Measurements from ENCODE around the gene MIOS.
"Not testable (repeated sequence)": the region's sequence is repeated elsewhere in the genome, so short reads cannot be mapped to it uniquely, and the experiment has no call there.

MIOS gene

DNA sequence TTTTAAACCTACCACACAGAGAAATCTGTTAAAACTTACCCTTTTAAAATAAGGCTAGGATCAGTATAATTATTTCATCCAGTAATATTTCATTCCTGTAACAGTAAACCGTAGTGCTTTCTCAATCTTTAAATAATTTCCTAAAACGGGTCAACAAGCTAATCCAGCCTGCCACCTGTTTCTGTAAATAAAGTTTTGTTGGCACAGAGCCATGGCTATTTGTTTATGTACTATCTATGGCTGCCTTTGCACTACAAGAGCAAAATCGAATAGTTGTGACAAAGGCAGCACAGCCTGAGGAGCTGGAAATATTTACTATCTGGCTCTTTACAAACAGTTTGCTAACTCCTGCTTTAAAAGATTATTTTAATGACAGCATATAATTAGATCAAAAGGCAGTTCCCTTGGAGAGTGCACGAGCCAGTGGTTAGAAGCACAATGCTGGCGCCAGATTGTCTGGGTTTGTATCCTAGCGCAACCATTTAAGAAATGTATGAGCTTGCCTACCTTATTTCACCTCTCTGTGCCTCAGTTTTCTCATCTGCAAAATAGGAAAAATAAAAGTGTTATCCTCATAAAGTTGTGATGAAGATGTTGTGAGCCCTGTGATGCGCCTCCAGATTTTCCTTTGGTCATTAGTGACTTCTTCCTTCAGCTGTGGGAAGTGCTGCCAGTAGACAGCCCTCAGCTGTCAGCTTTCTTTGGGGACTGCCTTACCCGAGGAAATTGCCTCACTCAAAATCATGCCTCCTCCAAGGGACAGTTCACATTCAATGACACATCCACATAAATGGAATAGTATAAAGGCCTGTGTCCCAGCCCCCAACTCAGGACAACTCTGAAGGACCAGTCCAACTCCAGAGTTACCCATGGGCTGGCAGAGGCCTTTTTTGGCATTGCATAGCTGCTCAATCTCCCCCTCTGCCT is 11.8 kb upstream of the MIOS start:
- peak; percentile 21 for DNase-seq

DNA sequence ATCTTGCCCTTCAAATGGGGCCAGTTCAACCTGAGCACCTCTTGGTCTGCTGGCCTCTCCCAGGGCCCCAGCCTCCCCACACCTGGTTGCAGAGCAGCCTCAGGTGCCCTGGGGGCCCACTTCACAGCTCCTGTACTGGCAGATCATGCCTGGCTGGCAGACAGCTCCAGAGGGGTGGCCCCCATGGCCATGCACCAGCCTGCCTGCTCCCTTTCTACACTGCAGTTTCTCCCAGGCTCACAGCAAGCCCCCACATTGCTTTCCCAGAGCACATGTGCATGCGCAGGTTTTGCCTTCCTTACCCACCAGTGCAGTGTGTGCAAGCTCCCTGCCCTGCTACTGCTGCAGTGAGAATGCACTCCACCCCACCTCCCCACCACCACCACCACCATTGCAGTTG is 9.8 kb upstream of the MIOS start:
- no peak for DNase-seq

DNA sequence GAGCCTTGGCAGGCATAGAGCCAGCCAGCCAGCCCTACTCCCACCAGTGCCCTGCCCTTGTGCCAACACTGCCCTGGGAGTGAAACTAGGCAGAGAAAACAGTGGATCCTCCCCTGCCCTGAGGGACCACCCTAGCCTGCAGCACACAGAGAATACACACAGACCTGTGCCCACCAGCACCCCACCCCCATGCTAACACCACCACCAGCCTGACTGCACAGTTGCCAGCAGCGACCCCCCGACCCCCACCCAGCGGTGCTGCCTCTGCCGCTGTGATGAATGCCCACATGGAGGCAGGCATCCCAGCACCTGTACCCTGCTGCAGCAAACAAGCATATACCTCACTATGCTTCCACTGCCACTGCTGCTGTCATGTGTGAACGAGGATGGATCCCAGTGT is 9.4 kb upstream of the MIOS start:
- DNase-seq = no peak

DNA sequence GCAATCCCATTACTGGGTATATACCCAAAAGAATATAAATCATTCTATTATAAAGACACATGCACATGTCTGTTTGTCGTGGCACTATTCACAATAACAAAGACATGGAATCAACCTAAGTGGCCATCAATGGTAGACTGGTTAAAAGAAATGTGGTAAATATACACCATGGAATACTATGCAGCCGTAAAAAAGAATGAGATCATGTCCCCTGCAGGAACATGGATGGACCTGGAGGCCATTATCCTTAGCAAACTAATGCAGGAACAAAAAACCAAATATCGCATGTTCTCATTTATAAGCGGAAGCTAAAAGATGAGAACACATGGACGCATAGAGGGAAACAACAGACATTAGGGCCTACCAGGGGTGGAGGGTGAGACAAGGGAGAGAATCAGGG is 5.1 kb upstream of the MIOS start:
- DNase-seq = not testable (repeated sequence)

DNA sequence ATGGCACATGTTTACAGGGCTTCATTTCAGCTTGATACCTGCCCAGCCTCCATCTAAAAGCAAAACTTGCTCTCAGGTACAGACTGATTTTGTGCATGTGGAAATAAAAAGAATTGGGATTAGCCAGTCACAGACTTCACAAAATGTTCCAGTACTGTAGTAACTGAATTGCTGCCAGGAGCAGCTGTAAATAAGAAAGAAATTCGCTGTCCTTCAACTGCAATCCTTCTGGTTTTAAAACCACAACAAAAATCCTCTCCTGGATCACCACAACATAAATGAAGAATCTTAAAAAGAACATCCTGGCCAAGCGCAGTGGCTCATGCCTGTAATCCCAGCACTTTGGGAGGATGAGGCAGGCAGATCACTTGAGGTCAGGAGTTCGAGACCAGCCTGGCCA is 3.9 kb upstream of the MIOS start:
- no peak for DNase-seq

DNA sequence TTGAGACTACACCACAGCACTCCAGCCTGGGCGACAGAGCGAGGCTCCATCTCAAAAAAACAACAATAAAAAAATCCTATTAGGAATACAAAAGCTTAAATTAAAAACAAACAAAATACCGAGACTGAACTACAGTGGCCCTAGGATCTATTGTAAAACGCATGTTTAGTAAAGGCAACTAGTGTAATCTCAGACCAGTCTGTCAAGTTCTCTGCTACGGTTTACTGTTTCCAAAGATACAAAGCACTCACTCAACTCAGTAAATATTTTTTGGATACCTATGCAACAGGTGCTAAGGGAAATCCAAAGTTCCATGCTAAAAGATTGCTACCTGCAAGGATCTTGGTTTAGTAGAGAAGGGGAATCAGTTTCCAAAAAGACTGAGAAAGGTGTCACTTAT is 3.4 kb upstream of the MIOS start:
- DNase-seq = no peak

DNA sequence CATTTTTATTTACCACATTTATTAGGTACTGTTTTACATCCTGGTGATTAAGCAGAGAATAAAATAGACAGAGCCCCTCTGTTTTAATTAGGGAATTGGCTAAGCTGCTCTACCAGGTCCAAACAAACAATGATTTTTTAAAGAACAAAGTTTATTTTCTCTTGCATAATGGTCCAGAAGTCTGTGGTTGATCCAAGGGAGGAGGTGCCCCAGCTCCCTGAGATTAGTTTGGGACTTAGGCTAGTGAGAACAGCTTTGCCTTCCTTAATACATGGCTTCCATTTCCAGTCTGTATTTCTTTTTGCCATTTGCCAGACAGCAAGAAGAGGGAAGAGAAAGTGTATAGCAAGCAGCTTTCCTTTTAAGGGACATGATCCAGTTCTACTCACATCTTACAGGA is 2.9 kb upstream of the MIOS start:
- no peak for DNase-seq

DNA sequence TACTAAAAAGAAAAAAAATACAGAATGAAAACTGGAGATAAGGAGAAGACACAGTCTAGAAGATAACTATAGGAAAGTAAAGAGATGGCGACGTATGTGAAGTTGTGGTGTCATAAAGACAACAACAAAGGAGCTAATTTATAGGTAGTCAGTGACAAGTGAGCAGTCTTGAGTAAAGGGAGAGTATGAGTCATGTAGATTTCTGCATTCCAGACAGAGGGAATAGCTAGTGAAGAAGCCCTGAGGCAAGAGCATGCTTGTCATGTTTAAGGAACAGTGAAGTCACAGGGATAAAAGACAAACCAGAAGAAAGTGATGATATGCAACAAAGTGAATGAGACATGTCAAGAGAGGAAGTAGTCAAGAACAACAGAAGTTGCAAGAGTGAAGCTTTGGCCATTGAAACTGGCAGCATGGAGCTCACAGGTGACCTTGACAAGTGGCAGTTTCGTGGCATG is 2.3 kb upstream of the MIOS start:
- no peak for DNase-seq

DNA sequence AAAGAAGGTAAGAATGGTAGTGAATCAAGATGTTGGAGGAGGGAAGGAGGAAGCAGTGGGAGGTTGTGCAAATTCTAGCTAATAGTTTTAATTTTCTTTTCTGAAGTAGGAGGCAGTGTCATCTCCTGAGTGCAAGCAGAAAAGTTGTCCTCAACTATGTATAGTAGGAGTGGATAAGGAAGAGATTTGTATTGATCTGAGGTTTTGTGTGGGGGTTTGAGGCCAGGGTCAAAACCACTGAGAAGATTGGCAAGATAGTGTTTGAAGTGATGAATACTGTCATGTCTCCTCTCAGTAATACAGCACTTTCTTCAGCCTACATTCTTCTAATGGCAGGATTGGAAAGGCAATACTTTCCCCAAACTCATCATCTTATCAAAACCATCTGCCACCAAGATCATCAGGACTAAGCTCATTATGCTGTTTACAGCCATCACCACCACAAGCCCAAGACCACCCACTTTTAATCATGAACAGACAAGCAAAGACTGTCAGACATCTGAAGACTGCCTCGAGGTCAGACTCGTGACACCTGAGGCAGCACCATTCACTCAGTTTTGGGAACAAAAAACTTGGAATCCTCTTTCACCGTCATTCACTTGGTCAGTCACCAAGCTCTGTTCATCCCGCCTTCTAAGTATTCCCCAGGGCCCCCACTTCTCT is 1.5 kb upstream of the MIOS start:
- DNase-seq = no peak

DNA sequence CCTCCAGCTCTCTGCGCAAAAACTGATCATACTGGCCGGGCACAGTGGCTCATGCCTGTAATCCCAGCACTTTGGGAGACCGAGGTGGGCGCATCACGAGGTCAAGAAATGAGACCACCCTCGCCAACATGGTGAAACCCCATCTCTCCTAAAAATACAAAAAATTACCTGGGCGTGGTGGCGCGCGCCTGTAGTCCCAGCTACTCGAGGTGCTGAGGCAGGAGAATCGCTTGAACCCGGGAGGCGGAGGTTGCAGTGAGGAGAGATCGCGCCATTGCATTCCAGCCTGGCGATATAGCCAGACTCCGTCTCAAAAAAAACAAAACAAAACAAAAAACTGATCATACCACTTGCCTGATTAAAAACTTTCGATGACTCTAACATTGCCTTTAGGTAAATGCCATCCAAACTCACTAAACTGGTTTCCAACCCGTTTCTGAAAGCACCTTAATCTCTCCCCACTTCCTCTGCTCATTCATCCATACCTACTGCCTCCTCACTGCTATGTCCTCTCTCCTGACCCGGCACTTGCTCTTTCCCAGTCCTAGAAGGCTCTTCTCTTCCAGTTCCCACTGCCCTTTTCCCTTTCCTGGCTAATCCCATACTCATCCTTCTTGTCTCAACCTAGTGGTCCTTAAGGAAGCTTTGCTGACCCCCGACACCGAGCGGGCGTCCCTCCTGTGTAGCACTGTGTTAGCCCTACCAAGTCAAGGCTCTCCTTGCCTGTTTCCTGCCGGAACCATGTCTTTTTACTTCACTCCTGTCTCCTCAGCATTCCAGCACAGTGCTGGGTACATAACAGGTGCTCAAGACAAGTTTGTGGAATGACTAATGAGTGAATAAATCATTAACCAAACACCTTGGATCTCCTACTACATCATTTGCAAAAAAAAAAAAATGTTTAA is 686 bp upstream of the MIOS start:
- DNase-seq = no peak

DNA sequence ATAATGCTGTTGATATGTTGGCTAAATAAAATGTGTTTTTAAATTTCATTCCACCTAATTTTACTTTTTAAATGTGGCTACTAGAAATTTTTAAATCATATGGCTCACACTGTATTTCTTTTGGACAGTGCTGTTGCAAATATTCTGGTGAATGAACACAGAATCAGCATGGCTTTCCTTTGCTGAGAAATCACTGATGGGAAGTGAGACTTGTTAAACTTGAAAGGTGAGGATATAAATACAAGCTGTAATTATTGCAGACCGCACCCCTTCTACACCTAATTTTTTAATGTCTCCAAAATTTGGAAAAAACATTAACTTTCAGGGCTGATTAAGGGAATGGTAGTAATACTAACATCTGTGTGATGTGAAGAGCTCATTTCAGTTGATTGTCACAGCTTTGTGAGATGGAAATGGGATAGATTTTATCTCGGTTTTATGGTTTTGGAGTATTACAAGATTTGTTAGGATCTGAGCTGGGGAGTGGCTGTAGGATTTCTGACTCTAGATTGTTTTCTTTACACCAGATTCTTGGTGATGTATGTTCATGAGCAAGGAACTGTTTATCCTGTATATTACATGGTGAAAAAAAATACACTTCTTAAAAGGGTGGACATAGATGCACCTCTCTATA is 1.3 kb downstream of the MIOS start:
- DNase-seq = no peak

DNA sequence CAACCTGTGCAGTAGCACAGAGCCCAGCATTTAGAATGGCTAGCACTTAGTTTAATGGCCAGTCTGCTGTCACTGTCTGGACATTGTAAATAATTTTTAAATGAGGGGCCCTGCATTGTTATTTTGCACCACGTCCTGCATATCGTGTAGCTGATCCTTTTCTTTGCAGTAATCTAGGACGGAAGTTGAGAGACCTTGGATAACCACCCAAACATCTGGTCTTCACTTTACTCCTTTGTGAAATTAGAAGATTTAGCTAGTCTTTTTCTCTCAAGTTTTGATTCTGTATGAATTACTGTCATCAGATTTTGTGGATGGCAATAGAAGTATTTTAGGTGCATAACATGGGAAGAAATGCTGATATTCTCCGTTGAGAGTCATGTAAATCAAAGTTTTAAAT is 1.9 kb downstream of the MIOS start:
- DNase-seq = no peak

DNA sequence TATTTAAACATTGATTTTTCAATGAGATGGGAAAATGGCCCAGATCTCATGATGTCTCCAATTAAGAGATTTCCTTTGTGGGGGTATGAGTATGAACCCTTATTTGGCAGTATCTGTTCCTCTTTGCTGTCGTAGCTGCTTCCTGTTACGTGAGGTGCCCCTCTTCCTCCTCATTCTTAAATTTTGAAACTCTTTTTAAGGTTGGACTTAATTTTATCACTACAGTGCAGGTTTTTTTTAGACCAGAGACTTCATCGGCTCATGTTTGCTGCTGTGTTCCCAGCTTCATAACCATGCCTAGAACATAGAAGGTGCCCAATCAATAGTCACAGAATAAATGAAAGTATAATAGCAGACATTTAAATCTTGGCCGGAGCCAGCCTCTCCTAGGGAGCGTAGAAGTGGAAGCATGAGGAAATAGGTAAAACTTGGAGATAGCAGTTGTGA is 2.4 kb downstream of the MIOS start:
- DNase-seq = no peak

DNA sequence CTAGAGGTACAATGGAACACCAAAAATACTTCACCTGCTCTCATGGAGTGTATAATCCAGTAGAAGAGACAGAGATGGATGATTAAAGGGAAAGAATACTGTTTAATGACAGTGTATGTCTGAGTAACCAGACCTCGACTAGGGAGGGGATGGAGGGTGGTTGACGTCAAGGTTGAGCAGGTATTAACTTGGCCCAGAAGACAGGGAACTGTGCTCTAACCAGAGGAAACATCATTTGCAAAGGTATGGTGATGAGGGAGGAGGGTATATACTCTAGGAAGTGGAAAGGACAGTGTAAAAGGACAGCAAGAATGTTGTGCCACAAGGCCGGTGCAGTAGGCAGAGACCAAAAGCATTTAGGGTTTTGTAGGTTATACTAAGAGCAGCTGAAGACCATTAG is 2.9 kb downstream of the MIOS start:
- DNase-seq = no peak

DNA sequence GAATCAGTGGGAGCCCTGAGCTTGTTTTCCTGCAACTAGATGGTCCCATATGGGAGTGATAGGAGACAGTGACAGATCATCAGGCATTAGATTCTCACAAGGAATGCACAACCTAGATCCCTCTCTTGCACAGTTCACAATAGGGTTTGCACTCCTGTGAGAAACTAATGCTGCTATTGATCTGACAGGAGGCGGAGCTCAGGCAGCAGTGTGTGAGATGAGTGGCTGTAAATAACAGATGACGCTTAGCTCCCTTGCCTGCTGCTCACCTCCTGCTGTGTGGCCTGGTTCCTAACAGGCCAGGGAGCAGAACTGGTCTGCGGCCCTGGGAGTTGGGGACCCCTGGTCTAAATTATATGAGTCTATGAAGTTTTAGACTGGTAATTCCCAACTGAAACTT is 3.9 kb downstream of the MIOS start:
- DNase-seq = no peak

DNA sequence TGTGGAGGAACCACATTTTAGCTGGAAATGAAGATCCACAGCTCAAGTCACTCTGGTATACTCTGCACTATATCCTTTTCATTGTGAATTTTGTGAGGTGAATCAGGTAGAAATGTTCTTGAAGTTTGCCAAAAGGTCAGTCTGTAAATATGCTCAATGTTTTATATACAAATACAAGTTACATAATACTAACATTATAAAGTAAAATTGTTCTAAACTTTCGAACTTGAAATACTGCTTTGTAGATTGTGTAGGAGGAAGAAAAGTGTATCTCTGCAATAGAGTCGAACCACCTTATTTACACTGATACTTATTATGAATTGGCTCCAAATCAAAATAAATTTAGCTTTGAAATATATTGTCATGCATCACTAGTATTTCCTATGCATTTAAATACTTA is 7.0 kb downstream of the MIOS start:
- no peak for DNase-seq

DNA sequence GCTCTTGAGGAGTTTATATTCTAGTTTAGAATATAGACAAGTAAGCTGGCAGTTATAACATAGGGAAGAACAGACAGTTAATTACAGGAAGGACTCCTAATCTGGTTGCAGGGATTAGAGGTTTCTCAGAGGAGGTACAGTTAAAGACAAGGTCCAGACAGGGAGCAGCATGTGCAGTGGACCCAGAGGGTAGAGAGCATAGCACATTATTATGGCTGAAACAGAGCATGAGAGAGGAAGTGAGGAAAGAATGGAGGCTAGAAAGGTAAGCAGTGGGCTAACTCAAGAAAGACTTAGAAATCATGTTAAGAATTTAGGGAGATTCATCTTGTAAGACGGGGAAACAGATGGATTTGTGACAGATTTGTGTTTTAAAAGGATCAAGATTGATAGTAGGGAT is 9.7 kb downstream of the MIOS start:
- DNase-seq = no peak

DNA sequence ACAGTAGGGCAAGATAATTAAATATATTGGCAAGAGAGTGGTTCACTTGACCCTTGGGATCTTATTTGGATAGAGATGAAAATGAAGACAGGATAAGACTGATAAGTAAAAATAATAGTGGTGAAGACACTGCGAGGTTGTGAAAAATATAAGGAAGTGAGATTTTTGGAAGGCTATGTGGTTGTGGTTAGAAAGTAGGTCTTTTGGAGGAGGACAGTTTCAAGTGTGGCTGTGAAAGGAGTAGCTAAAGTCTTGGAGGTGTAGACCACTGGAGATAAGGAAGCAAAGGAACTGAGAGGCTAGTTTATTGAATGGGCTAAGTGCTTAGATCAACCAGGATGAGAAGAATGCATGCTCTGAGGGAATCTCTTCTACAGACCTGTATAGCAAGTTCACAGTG is 11.2 kb downstream of the MIOS start:
- DNase-seq = peak; percentile 28

DNA sequence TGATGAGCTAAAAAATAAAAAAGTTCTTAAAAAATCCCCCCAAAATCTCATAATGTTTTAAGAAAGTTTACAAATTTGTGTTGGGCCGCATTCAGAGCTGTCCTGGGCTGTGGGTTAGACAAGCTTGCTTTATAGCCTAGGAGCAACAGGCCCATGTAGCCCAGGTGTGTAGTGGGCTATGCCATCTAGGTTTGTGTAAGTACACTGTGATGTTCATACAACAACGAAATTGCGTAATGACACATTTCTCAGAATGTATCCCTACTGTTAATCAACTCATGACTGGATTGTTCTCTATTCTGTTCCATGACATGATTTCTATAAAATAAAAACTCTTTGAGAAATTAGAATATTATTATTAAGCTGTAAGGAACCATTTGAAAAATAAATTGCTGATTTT is 13.0 kb downstream of the MIOS start:
- DNase-seq = no peak

DNA sequence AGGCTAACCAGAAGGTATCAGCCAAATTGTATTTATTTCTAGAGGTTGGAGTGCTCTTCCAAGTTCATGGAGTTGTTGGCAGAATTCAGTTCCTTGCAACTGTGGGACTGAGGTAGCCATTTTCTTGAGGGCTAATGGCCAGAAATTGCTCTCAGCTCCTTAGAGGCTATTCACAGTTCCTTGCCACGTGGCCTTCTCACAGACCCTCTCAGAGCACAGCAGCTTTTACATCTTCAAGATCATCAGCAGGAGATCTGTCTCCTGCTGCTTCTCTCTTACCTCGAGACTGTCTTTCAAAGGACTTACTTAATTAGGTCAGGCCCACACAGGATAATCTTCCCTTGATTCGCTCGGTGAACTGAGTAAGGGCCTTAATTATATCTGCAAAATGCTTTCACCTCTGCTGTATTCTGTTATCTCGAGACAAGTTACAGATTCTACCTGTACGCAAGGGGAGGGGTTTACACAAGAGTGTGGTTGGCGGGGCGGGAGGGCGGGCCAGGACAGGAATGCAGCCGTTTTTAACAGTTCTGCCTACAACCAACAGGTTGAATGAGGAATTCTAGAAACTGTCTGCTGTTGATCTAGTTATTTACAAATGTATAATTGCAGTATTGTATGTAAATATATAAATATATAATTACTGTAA is 15.0 kb downstream of the MIOS start:
- no peak for DNase-seq

DNA sequence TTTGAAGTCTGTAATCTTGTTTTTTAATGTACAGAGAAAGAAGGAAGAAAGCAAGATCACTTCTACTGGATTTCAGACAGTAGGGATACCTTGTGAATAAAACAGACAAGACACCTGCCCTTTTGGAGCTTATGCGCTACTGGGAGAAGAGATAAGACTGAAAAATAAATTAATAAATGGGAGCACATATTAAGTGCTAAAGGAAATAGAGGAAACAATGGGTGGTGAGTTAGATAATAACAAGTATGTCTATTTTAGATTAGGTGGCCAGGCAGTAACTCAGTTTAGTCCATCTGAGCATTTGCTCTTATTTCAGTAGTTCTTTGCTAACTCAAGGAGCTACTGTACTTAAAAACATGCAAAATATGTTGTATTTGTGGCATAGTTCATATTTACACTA is 15.9 kb downstream of the MIOS start:
- peak; percentile 89 for DNase-seq

DNA sequence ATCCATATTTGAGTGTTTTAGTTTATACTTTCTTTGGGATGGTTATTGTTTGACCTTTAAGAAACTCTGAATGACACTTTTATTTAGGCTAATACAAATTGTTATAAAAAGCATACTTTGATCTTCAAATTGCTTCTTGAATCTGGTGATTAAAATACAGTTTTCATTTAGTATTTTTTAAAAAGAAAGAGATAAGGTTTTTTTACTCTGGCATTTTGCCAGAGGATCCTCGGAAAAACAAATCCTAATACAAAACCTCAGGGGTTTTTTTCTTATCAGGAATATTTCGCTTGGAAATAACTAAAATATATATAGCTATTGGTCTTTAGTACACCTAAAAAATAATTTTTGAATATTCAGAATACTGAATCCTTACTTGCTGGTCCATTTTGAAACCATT is 17.0 kb downstream of the MIOS start:
- peak; percentile 19 for DNase-seq

All from hematopoietic multipotent progenitor cell treated with erythropoietin and hydrocortisone succinate and interleukin-3 and kit ligand, for 8 days (in vitro differentiated cells).